ENCODE data around the gene LAGE3. TPM values are rescaled to one million over a fixed set of nuclear protein-coding genes. Genes with fewer than 3 reads are reported as not detected.
A peak's percentile ranks its signal among the peaks of the same experiment; 100 is the strongest.

The LAGE3 gene
- total and polyA plus RNA-seq, 2 of the 13 experiments (the other 11 are each of a cell fraction or from before 2014, with no cell fraction given): 7.6 to 12.7 TPM

DNA sequence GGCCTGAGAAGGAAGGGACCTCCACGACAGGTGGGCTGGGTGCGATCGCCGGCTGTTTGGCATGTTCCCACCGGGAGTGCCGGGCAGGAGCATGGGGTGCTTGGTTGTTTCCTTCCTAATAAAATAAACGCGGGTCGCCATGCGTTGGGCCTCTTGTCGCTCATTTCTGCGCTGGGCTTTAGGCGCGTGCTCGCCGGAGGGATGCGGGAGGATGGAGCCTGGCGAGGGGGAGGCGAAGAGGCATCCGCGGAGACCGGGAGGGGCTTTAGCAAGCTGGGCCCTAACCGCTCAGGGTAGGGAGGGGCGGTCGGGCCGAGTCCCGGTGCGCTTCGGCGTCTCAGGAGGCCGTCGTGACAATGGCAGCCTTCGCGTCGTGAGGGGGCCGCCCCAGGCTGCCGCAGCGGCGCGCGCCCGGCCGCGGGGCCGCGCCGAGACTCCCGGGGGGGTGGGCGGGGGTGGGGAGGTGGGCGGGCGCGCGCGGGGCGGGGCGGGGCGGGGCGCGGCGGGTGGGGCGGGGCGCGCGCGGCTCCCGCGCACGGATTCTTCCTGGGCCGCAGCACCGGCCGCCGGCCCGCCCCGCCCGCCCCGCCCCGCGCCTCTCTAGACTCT, 42.6 kb downstream of the LAGE3 start (continued):
- TF ChIP-seq, protein P1, sequence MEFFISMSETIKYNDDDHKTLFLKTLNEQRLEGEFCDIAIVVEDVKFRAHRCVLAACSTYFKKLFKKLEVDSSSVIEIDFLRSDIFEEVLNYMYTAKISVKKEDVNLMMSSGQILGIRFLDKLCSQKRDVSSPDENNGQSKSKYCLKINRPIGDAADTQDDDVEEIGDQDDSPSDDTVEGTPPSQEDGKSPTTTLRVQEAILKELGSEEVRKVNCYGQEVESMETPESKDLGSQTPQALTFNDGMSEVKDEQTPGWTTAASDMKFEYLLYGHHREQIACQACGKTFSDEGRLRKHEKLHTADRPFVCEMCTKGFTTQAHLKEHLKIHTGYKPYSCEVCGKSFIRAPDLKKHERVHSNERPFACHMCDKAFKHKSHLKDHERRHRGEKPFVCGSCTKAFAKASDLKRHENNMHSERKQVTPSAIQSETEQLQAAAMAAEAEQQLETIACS (CRISPR knock-in tag; IDR thresholded peaks at IDR 0.05): peak; percentile 54; the same call in 1 of the 2 replicates
- TF ChIP-seq ZNF646 (CRISPR knock-in tag; IDR thresholded peaks at IDR 0.05) (no peak), PITX1 (CRISPR knock-in tag; IDR thresholded peaks at IDR 0.05) (no peak), SNAPC5 (CRISPR knock-in tag; IDR thresholded peaks at IDR 0.05; ENCODE audit: borderline replicate concordance) (no peak), AGO1 (IDR thresholded peaks at IDR 0.05; ENCODE audit: low read depth, low read length, poor library complexity, severe bottlenecking) (peak; percentile 7), DBP (CRISPR knock-in tag; IDR thresholded peaks at IDR 0.05; ENCODE audit: not compliant biosample characterization) (no peak), ZNF570 (CRISPR knock-in tag; IDR thresholded peaks at IDR 0.05; ENCODE audit: borderline replicate concordance) (no peak), ZNF780A (CRISPR knock-in tag; IDR thresholded peaks at IDR 0.05) (no peak), RBM39 (IDR thresholded peaks at IDR 0.05; ENCODE audit: low read depth, low read length, poor library complexity, severe bottlenecking) (no peak), HHEX (CRISPR knock-in tag; IDR thresholded peaks at IDR 0.05) (no peak), ZNF382 (CRISPR knock-in tag; IDR thresholded peaks at IDR 0.05; ENCODE audit: borderline replicate concordance) (no peak)
